Medulla oblongata (tissue), 1 donor: Measurements from ENCODE around the gene HRCT1.
"Not testable (repeated sequence)": the region's sequence is repeated elsewhere in the genome, so short reads cannot be mapped to it uniquely, and the experiment has no call there.

Experiments used
- DNase-seq: peaks from one replicate; pipeline ENCODE4 v3.0.0-alpha.2; 2015; ENCODE audit errors: extremely low spot score

The HRCT1 gene

DNA sequence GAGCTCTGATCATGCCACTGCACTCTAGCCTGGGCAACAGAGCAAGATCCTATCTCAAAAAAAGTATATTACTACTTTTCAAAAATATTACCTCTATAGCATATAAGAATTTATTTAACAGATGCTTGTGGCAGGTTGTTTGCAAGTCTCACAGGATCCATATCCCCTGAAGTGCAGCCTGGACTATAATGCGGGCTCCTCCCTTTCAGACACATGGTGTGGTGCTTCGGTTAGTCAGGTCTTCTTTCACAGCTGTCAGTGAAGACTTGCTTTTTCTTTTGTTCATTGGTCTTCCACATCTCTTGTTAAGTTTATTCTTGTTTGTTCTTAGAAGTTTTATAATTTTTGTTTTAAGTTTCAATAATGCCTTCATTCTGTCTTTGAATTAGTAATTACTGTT, 9.4 kb upstream of the HRCT1 start:
- no peak for DNase-seq

GRCh38 chr9:35897376-35898099, 8.5 kb upstream of the HRCT1 start:
- not testable (repeated sequence) for DNase-seq

DNA sequence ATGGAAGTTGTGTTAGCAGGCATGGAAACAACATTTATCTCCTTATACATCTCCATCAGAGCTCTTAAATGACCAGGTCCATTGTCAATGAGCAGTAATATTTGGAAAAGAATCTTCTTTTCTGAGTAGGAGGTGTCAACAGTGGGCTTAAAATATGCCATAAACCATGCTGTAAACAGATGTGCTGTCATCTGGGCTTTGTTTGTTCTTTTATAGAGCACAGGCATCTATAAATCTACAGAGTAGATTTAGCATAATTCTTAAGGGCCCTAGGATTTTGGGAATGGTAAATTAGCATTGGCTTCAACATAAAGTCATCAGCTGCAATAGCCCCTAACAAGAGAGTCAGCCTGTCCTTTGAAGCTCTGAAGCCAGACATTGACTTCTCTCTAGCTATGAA, 7.7 kb upstream of the HRCT1 start:
- DNase-seq = no peak

DNA sequence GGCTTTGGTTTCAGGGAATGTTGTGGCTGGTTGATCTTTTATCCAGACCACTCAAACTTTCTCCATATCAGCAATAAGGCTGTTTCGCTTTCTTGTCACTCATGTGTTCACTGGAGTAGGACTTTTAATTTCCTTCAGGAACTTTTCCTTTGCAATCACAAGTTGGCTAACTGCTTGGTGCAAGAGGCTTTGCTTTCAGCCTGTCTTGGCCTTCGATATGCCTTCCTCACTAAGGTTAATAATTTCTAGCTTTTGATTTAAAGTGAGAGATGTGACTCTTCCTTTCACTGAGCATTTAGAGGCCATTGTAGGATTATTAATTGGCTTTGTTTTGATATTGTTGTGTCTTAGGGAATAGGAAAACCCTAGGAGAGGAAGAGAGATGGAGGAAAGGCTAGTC, 7.0 kb upstream of the HRCT1 start:
- DNase-seq = no peak

GRCh38 chr9:35903049-35903448, 3.0 kb upstream of the HRCT1 start:
- peak; percentile 71 for DNase-seq

- DNase-seq = no peak
Measured at GRCh38 chr9:35904338-35904737, 1.7 kb upstream of the HRCT1 start.

GRCh38 chr9:35905051-35905781, 786 bp upstream of the HRCT1 start:
- DNase-seq = no peak

- peak; percentile 21 for DNase-seq
Measured at GRCh38 chr9:35906923-35907699, 1.1 kb downstream of the HRCT1 start.

DNA sequence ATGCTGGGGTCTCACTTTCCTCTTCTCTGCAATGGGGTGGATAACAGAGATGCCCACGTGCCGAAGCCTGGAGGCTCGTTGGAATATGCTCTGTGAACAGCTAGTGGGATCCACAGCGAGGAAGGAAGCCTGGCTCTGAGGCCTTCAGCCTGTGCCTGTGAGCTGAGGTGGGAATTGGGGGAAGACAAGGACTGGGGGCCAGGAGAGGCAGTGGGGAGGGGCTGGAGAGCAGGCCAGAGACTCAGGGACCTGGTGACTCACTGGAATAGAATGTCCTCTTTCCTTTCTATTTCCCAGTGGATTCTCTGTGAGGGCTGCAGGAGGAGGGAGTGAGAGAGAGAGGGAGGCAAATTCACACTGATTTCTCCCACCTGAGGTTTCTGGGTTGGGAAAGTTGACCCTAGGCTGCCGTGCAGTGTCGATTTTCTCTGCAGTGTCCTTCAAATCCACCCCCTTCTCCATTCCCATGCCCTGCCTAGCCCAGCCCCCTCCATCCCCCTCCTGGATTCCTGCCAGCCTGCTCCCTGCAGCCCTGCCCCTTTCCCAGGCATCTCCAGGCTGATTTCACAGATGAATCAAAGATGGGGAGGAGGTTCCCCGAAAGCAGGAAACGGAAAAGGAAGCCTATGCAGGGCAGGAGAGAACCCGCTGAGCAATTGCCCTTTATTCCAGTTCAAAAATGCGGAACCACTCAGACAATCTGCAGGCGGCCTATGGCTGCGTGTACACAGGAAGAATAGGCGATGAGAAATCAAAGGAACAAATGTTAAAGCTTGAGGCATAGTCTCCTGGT, 1.9 kb downstream of the HRCT1 start:
- DNase-seq = peak; percentile 51

DNA sequence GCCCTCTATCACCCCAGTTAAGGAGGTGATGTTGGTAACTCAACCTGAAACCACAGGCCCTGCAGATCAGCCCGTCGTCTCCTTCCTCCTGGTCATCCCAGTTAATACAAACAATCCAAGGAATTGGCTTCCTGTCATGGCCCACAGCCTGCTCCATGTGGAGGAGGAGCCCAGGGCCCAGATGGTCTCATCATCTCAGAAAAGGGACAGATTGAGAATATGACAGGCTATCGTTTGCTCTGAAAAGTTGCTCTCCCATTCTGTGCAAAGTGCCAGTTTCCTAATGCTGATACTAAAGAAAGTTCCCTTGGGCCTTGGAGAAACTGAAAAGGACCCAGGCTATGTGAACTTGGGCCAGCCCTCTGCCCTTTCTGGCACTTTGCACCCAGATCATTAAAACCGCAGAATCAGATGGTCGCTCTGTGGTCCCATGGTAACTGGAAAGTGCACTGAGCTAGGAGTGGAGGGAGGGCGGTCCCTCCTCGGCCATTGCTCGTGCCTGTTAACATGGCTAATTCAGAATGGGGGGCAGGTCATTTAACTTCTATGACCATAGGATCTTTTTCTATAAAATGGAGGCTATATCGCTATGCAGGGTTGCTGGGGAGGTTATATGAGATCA, 2.6 kb downstream of the HRCT1 start:
- DNase-seq = no peak

- no peak for DNase-seq
Measured at GRCh38 chr9:35909274-35909673, 3.3 kb downstream of the HRCT1 start, which contains the start of gene SPAAR. TSS of gene SPAAR (plus strand) at chr9:35909490. CDS start at chr9:35910464, 974 bp downstream.

DNA sequence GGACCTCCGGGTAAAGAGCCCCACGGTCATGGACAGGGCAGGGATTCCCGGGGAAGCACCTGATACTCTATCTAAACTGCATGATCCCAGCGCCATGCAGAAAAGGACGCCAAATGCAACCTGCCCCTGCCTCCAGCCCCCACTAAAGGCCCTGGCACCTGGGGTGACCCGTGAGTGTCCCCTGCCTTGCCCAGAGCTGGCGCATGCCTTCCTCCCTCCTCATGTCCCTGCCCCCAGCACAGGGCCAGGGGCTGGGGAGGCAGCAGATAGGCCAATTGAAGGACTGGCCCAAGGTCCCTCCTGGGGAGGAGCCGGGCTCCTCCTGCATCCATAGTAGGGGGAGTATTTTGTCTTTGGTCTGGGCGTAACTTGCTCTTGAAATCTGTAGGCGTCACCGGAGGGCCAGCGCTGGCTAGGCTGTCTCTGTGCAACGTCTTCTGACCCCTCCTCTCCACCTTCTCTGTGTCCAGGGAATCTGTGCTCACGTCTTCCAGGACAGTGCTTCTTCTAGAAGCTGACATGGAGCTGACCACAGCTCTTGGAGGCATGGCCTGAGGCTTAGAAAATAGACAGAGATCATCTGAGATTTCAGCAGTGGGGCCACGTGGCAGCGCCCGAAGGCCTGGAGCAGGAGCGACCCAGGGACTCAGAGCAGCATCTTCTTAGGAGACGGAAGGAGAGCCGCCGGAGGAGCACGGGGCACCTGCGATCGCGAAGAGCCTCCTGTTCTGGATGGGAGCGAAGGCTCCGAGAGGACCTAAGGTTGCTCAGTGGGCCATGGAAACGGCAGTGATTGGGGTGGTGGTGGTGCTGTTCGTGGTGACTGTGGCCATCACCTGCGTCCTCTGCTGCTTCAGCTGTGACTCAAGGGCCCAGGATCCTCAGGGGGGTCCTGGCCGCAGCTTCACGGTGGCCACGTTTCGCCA, 3.9 kb downstream of the HRCT1 start:
- no peak for DNase-seq

DNA sequence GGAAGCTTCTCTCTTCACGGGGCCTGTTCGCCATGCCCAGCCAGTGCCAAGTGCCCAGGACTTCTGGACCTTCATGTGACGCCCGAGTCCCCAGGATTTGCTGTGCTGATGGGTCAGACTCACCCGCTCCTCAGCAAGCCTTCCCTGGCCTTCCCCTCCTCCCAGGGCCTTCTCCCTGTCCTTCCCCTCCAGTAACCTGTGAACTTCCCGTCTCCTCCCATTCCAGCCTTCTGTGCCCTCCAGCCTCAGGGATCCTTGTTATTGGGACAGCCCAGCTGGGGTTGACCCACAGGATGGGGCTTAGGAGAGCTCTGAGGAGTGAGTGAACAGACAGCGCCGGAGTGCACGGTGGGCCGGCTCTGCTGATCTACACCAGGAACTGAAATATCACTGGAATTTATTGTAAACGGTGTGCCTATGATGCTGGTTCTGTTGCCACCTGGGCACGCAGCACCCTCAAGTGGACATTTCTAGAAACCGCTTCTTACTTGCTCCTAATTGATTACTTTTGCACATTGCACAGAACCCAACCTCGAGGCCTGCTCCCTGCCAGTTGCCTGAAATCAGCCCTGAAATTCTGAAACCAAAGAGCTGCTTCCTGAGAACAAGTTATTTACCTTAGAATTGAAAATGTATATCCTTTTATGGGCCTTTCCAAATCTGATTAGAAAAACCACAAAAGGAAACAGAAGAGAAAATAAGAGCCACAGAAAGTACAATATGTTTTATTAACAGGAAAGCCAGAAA, 4.8 kb downstream of the HRCT1 start:
- no peak for DNase-seq

- DNase-seq = no peak
Measured at GRCh38 chr9:35911690-35912089, 5.7 kb downstream of the HRCT1 start.

DNA sequence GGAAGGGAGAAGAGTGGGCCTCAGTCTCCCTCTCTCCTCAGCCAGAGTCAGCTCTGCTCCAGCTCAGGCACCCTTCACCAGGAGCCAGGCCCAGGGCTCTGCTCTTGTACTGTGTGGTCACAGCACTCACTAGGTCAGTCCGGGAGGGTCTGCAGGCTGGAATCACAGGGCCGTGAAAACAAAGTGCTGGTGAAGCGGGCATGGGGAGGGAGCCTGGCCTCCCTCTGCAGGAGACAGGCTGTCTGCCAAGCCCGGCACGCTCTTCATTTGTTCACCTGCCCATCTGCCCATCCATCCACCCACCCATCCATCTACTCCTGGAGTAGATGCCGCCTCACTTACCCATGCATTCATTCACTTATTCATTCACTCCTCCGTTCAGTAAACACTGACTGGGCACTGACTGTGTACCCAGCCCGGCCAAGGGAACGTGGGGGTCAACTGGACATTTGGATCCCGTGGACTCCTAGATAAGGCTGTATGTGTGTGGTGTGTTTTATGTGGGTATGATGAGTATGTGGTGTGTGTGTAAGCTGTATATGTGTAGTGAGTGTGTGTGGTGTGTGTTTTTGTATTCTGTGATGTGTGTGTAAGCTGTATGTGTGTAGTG, 6.9 kb downstream of the HRCT1 start:
- no peak for DNase-seq

DNA sequence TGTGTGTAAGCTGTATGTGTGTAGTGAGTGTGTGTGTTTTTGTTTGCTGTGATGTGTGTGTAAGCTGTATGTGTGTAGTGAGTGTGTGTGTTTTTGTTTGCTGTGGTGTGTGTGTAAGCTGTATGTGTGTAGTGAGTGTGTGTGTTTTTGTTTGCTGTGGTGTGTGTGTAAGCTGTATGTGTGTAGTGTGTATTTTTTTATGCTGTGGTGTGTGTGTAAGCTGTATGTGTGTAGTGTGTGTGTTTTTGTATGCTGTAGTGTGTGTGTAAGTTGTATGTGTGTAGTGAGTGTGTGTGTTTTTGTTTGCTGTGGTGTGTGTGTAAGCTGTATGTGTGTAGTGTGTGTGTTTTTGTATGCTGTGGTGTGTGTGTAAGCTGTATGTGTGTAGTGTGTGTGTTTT, 7.4 kb downstream of the HRCT1 start:
- not testable (repeated sequence) for DNase-seq

DNA sequence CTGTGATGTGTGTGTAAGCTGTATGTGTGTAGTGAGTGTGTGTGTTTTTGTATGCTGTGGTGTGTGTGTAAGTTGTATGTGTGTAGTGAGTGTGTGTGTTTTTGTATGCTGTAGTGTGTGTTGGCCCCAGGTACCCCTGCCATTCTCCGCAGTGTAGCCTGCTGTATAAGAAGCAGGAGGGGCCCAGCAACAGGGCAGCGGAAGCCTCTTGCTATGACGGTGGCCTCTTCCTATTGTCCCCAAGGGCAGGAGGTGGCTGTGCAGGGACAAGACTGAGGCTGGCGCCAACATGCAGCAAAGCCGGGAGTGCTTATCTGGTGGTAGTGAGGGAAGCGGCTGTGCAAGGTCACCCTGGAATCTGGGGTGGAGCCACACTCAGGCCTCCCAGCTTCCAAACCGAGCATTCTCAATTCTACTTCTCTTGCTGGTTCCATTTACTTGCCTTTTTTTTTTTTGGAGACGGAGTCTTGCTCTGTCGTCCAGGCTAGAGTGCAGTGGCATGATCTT, 8.4 kb downstream of the HRCT1 start:
- DNase-seq = no peak

DNA sequence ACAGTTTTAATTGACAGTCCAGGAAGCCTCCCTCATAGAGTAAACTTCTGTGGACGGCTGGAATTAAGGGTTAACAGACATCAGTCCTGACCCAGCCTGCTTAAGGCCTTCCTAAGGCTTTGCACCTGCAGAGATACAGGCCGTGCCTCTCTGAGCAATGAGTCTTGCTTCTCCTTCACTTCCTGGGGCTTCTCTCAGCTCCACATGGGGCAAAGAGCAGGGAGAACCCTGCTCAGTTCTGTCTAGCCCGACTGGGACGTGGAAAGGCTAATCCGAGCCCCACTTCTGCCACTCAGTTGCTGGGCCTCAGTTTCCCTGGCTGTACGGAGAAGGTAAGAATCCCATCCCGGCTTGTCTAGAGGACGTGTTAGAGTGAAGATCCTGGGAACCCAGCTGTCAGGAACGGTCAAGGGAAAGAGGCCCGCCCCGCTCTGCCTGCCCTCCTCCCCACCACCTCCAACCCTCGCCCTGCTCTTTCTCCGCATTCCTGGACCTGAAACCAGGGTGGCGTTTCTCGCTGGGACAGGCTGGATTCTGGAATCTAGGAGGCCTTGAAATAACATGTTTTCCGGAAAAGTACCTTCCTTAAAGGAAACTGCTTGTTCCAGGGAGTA, 9.8 kb downstream of the HRCT1 start:
- DNase-seq = no peak
